ENCODE results near the gene CCSER2.

Gene CCSER2

GRCh38 chr10:84339025-84339424, 10.6 kb downstream of the CCSER2 start:
- no peak overlapping the region for H3K27ac ChIP-seq
- no peak for TF ChIP-seq ZFX (IDR thresholded peaks at IDR 0.05; ENCODE audit: borderline replicate concordance)
- TF ChIP-seq, protein P1, sequence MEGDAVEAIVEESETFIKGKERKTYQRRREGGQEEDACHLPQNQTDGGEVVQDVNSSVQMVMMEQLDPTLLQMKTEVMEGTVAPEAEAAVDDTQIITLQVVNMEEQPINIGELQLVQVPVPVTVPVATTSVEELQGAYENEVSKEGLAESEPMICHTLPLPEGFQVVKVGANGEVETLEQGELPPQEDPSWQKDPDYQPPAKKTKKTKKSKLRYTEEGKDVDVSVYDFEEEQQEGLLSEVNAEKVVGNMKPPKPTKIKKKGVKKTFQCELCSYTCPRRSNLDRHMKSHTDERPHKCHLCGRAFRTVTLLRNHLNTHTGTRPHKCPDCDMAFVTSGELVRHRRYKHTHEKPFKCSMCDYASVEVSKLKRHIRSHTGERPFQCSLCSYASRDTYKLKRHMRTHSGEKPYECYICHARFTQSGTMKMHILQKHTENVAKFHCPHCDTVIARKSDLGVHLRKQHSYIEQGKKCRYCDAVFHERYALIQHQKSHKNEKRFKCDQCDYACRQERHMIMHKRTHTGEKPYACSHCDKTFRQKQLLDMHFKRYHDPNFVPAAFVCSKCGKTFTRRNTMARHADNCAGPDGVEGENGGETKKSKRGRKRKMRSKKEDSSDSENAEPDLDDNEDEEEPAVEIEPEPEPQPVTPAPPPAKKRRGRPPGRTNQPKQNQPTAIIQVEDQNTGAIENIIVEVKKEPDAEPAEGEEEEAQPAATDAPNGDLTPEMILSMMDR (IDR thresholded peaks at IDR 0.05): no peak

DNA sequence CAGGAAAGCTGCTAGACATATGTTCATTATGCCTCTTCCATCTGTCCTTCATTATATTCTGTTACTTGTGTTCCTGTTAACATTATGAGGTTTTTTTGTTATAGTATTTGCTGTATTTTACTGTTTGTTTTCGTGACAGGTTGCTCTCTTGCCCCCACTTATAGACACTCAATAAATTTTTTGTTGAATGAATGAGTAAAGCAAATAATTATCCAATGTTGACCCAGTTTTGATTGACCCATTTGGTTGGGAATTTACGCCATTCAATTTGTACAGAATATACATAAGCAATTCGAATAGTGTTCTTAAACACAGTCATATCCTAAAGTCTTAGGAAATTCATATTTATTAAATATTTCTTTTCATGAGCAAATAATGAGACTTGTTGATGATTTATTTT, 11.8 kb downstream of the CCSER2 start:
- H3K27ac ChIP-seq: no peak overlapping the region
- TF ChIP-seq, protein P1 (IDR thresholded peaks at IDR 0.05): no peak
- TF ChIP-seq ZFX (IDR thresholded peaks at IDR 0.05; ENCODE audit: borderline replicate concordance): no peak

GRCh38 chr10:84340632-84341537, 12.5 kb downstream of the CCSER2 start:
- TF ChIP-seq, protein P1 (IDR thresholded peaks at IDR 0.05): no peak
- TF ChIP-seq ZFX (IDR thresholded peaks at IDR 0.05; ENCODE audit: borderline replicate concordance): no peak
- no peak overlapping the region for H3K27ac ChIP-seq

DNA sequence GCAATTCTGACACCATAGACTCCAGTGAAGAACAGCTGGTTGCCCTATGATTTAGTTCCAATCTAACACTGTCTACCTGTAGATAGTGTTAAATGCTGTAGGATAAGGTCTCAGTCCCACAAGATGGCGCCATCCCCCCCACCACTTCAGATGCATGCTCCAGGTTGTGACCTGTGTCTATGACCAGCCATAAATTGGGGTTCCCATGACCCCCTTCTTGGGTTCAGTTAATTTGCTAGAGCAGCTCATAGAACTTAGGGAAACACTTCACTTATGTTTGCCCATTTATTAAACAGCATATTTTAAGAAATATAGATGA, 13.1 kb downstream of the CCSER2 start:
- TF ChIP-seq, protein P1 (IDR thresholded peaks at IDR 0.05): peak; percentile 34; the same call in 1 of the 2 replicates
- no peak for TF ChIP-seq ZFX (IDR thresholded peaks at IDR 0.05; ENCODE audit: borderline replicate concordance)
- H3K27ac ChIP-seq: no peak overlapping the region

DNA sequence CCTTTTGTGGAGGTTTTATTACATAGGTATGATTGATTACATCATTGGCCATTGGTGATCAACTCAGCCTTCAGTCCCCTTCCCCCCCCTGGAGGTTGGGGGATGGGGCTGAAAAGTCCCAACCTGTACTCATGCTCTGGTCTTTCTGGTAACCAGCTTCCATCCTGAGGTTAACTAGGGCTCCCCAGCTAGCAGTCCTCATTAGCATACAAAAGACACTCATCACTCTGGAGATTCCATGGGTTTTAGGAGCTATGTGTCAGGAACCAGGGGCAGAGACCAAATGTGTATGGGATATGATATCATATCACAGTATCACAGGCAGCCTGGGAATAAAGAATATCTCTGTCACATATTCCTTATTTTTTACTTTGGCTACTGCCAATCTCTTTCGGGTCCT, 13.6 kb downstream of the CCSER2 start:
- no peak overlapping the region for H3K27ac ChIP-seq
- TF ChIP-seq, protein P1 (IDR thresholded peaks at IDR 0.05): no peak
- no peak for TF ChIP-seq ZFX (IDR thresholded peaks at IDR 0.05; ENCODE audit: borderline replicate concordance)

- no peak for TF ChIP-seq ZFX (IDR thresholded peaks at IDR 0.05; ENCODE audit: borderline replicate concordance)
- TF ChIP-seq, protein P1 (IDR thresholded peaks at IDR 0.05): no peak
- no peak overlapping the region for H3K27ac ChIP-seq
These were observed 14.2 kb downstream of the CCSER2 start for GRCh38 chr10:84342584-84342983.

GRCh38 chr10:84343831-84344230, 15.4 kb downstream of the CCSER2 start:
- no peak overlapping the region for H3K27ac ChIP-seq
- TF ChIP-seq ZFX (IDR thresholded peaks at IDR 0.05; ENCODE audit: borderline replicate concordance): no peak
- TF ChIP-seq, protein P1 (IDR thresholded peaks at IDR 0.05): no peak
